Ascending aorta (tissue), 2 donors: Measurements from ENCODE around the gene SCNN1G. TPM values are rescaled to one million over a fixed set of nuclear protein-coding genes. Genes with fewer than 3 reads are reported as not detected.
"Not testable (repeated sequence)": the region's sequence is repeated elsewhere in the genome, so short reads cannot be mapped to it uniquely, and the experiment has no call there.

Experiments used
- DNase-seq, 2 donors: peaks; one replicate each; pipeline ENCODE4 v3.0.0-alpha.2; 2019; ENCODE audit warnings: low spot score in 2 of 2
- H3K27ac ChIP-seq, 2 donors: fragments of 200-600 bp; sonication (generic); one replicate each; pipeline ENCODE4 v1.5.1; 2016 to 2017; ENCODE audit warnings: mild to moderate bottlenecking in 1 of 2
- H3K27me3 ChIP-seq: fragments of 200-600 bp; sonication (generic); one replicate; pipeline ENCODE4 v1.5.1; 2017
- H3K36me3 ChIP-seq, 2 donors: fragments of 200-600 bp; sonication (generic); one replicate each; pipeline ENCODE4 v1.5.1; 2016
- H3K4me1 ChIP-seq, 2 donors: fragments of 200-600 bp; sonication (generic); one replicate each; pipeline ENCODE4 v1.5.1; 2016 to 2017; ENCODE audit warnings: mild to moderate bottlenecking in 1 of 2
- H3K4me3 ChIP-seq, 2 donors: fragments of 200-600 bp; sonication (generic); one replicate each; pipeline ENCODE4 v1.5.1; 2016 to 2017; ENCODE audit warnings: mild to moderate bottlenecking in 1 of 2
- H3K9me3 ChIP-seq, 2 donors: fragments of 200-600 bp; sonication (generic); one replicate each; pipeline ENCODE4 v1.5.1; 2016
- CTCF ChIP-seq, 3 experiments: fragments of 200-600 bp in 2 of 3; fragments of 450-650 bp in 1 of 3; sonication (generic) in 2 of 3; IDR thresholded peaks; one replicate each; pipeline ENCODE4 v1.5.1; 2016 to 2019; ENCODE audit warnings: antibody characterized with exemption in 3 of 3, mild to moderate bottlenecking in 1 of 3, moderate library complexity in 1 of 3
- intact Hi-C: fragments of 100-400 bp; cut with DNase I; formaldehyde crosslinking; loops from one replicate; pipeline ENCODE4 v1.15.1; 2023
- total RNA-seq: library from RNA; depleted of rRNA; stranded (reverse); fragments of >200 nt; gene quantifications from one replicate; pipeline ENCODE4 v1.1.0, GENCODE V29; 2016

SCNN1G gene
- total RNA-seq, 1 donor from 2014 or later, result not detected

- Histone ChIP-seq H3K4me3 (no peak overlapping the region), H3K27ac (no peak overlapping the region), H3K36me3 (no peaks in the 10 kb centered on the region), H3K27me3 (no peaks in the 10 kb centered on the region), H3K4me1 (peaks cover 3 to 21% of the 10 kb centered on the region in 2 donors), H3K9me3 (no peaks in the 10 kb centered on the region)
- DNase-seq, result no peak
- intact Hi-C loops, result loop anchor here (10.0 kb wide), 1 partner anchor 181 kb away; no protein-coding TSS in a partner anchor
- no peak for TF ChIP-seq CTCF (IDR thresholded peaks at IDR 0.05)
These were observed 61.6 kb downstream of the SCNN1G start for GRCh38 chr16:23244122-23244521.

DNA sequence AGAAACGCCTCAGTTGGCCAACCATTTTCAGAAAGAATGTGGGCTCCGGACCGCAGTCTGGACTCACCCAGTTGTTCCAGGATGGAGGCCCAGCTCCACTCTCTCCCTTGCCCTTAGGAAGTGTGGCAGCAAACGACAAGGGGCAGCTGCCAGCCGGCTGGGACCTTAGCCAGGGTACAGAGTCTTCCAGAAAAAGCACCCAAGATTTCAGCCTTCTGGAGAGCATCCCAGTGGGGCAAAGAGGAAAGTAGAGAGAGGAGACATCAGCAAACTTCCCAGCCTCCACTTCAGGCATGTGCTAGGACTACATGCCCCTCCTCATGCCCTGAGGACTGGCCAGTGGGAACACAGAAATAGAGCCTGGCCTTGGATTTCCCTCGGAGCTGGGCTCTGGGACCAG is 62.7 kb downstream of the SCNN1G start:
- Histone ChIP-seq H3K27ac (peak overlapping the region; percentile 47), H3K4me3 (no peak overlapping the region), H3K9me3 (no peaks in the 10 kb centered on the region), H3K4me1 (peaks cover 3 to 21% of the 10 kb centered on the region in 2 donors), H3K27me3 (no peaks in the 10 kb centered on the region), H3K36me3 (no peaks in the 10 kb centered on the region)
- intact Hi-C loops, result loop anchor here (5.0 to 10.0 kb wide), 2 partner anchors 63 to 180 kb away; partner anchors contain the start of gene SCNN1G
- peak in 1 of 2 donors; percentile 79 for DNase-seq
- no peak for TF ChIP-seq CTCF (IDR thresholded peaks at IDR 0.05)

GRCh38 chr16:23248261-23249194 is 66.0 kb downstream of the SCNN1G start:
- Histone ChIP-seq H3K4me1 (peaks cover 3 to 21% of the 10 kb centered on the region in 2 donors), H3K27ac (peak overlapping the region; percentile 51 to 54), H3K27me3 (no peaks in the 10 kb centered on the region), H3K36me3 (no peaks in the 10 kb centered on the region), H3K4me3 (no peak overlapping the region), H3K9me3 (no peaks in the 10 kb centered on the region)
- peak in 1 of 2 donors; percentile 71 for DNase-seq
- TF ChIP-seq CTCF (IDR thresholded peaks at IDR 0.05), result no peak
- intact Hi-C loops, result loop anchor here (5.0 to 10.0 kb wide), 2 partner anchors 66 to 176 kb away; partner anchors contain the start of gene SCNN1G

DNA sequence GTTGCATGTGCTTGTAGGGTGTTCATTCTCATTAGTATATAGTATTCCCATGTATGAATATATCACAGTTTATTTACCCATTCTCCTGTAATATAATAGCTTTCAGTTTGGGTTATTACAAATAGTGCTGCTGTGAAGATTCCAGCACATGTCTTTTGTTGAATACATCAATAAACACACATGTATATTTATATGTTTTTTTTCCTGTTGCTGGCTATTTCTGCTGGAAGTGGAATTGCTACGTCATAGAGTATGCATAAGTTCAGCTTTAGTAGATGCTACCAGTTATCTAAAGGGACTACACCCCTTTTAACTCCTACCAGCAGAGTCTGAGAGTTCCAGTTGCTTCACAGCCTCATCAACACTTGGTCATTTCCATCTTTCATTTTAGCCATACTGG is 67.3 kb downstream of the SCNN1G start:
- no peak for DNase-seq
- Histone ChIP-seq H3K36me3 (no peaks in the 10 kb centered on the region), H3K27ac (no peak overlapping the region), H3K4me1 (peaks cover 3 to 21% of the 10 kb centered on the region in 2 donors), H3K9me3 (no peaks in the 10 kb centered on the region), H3K27me3 (no peaks in the 10 kb centered on the region), H3K4me3 (no peak overlapping the region)
- intact Hi-C loops, result loop anchor here (5.0 to 10.0 kb wide), 2 partner anchors 68 to 175 kb away; partner anchors contain the start of gene SCNN1G
- TF ChIP-seq CTCF (IDR thresholded peaks at IDR 0.05), result no peak

- TF ChIP-seq CTCF (IDR thresholded peaks at IDR 0.05), result no peak
- DNase-seq, result no peak
- no peak overlapping the region for H3K4me3 ChIP-seq
- no peak overlapping the region for H3K27ac ChIP-seq
- intact Hi-C loops, result no loop called here
- no peaks in the 10 kb centered on the region for H3K36me3 ChIP-seq
- H3K4me1 ChIP-seq, result peaks cover 0 to 8% of the 10 kb centered on the region in 2 donors
- H3K9me3 ChIP-seq, result no peaks in the 10 kb centered on the region
- no peaks in the 10 kb centered on the region for H3K27me3 ChIP-seq
These were observed 69.8 kb downstream of the SCNN1G start for GRCh38 chr16:23252310-23252709.

- H3K4me1 ChIP-seq, intact Hi-C loops, H3K4me3 ChIP-seq, H3K27me3 ChIP-seq, DNase-seq, H3K27ac ChIP-seq, H3K36me3 ChIP-seq, H3K9me3 ChIP-seq: not testable (repeated sequence)
These were observed 71.1 kb downstream of the SCNN1G start for GRCh38 chr16:23253650-23254049.
